Heart left ventricle (tissue), 13 donors: ENCODE data around the gene TRPV5.

ENCODE experiments used
- POLR2A ChIP-seq, 2 donors: fragments of 450-650 bp; IDR thresholded peaks; one replicate each; pipeline ENCODE4 v1.6.1; 2017; ENCODE audit warnings: antibody characterized with exemption in 2 of 2, mild to moderate bottlenecking in 2 of 2, moderate library complexity in 2 of 2
- TF ChIP-seq, protein P1 (sequence below), 12 donors: fragments of 200-600 bp; sonication (generic) in 4 of 12; IDR thresholded peaks; one replicate each; pipeline versions ENCODE4 v1.5.0 to v1.8.0; 2018 to 2022; ENCODE audit warnings: antibody characterized with exemption in 12 of 12, mild to moderate bottlenecking in 5 of 12
- donor health status: ischemic (EF 13 %, LVEDD 7.1; RV severe dilation, severe dysfunction).
- donor health status: DM: no; HTN: yes; CAD: no.
- donor health status: DM: no; HTN: no; CAD: no.
- donor health status: ischemic (EF 25% LVEDD 6.9; RV normal size, moderate dysfunction).
- donor health status: ischemic (EF 25% LVEDD 5.7; RV mildly dilated, moderate dysfunction).
- donor health status: ischemic (EF 35%, LVEDD 5.7; RV mildly dilated, moderate dysfunction).
- donor health status: nonischemic (EF 11% LVEDD 7.7; RV severe dilation, severe dysfunction).
- donor health status: DM: yes; HTN: yes; CAD: no.
- donor health status: PGD.
- donor health status: ischemic (EF 29% LVEDD 5.4; RV normal size, mild dysfunction).
- donor health status: nonischemic (EF 23%, LVEDD 6.1; RV moderate dilation, normal function).

- TF ChIP-seq POLR2A (IDR thresholded peaks at IDR 0.05), result no peak
- TF ChIP-seq, protein P1, sequence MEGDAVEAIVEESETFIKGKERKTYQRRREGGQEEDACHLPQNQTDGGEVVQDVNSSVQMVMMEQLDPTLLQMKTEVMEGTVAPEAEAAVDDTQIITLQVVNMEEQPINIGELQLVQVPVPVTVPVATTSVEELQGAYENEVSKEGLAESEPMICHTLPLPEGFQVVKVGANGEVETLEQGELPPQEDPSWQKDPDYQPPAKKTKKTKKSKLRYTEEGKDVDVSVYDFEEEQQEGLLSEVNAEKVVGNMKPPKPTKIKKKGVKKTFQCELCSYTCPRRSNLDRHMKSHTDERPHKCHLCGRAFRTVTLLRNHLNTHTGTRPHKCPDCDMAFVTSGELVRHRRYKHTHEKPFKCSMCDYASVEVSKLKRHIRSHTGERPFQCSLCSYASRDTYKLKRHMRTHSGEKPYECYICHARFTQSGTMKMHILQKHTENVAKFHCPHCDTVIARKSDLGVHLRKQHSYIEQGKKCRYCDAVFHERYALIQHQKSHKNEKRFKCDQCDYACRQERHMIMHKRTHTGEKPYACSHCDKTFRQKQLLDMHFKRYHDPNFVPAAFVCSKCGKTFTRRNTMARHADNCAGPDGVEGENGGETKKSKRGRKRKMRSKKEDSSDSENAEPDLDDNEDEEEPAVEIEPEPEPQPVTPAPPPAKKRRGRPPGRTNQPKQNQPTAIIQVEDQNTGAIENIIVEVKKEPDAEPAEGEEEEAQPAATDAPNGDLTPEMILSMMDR (IDR thresholded peaks at IDR 0.05), result peak; percentile 32 to 61 (median 45)
Measured at GRCh38 chr7:142866361-142867096, 67.0 kb downstream of the TRPV5 start.
